Superior temporal gyrus (tissue), 1 donor: ENCODE results near the gene SLC27A6.
"Not testable (repeated sequence)": the region's sequence is repeated elsewhere in the genome, so short reads cannot be mapped to it uniquely, and the experiment has no call there.

Source experiments
- DNase-seq: peaks from one replicate; pipeline ENCODE4 v3.0.0-alpha.2; 2016; ENCODE audit errors: extremely low spot score

SLC27A6 gene, protein sequence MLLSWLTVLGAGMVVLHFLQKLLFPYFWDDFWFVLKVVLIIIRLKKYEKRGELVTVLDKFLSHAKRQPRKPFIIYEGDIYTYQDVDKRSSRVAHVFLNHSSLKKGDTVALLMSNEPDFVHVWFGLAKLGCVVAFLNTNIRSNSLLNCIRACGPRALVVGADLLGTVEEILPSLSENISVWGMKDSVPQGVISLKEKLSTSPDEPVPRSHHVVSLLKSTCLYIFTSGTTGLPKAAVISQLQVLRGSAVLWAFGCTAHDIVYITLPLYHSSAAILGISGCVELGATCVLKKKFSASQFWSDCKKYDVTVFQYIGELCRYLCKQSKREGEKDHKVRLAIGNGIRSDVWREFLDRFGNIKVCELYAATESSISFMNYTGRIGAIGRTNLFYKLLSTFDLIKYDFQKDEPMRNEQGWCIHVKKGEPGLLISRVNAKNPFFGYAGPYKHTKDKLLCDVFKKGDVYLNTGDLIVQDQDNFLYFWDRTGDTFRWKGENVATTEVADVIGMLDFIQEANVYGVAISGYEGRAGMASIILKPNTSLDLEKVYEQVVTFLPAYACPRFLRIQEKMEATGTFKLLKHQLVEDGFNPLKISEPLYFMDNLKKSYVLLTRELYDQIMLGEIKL

DNA sequence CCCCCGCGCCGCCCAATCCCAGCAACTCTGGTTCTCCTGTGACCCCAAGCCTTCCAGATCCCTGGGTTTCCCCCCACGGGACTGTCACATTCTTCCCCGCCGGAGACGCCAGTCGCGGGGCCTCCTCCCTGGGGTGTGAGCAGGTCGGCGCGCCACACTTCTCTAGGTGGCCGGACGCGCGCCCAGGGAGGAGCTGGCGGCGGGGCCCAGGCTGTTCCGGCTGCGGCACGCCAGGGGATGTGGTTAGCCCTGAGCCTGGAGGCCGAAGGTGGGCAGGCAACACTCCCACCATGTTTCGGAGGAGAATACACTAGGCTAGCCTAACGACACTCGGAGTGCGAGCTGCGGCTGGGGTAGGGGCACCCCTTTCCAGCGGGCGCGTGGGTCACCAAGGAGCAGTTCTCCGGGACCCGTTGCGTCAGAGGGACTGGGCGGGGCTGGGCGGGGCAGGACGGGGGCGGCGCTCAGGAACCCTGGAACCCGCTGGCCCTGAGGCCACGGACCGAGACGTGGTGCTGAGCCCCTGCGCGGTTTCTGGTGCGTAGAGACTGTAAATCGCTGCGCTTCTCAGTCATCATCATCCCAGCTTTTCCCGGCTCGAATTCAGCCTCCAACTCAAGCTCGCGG lies at the start of gene SLC27A6:
Gene SLC27A6 (plus strand): TSS at position 478 of the 627 bp plus-strand sequence. CDS start 650 bp downstream, outside the sequence.
- DNase-seq = no peak

DNA sequence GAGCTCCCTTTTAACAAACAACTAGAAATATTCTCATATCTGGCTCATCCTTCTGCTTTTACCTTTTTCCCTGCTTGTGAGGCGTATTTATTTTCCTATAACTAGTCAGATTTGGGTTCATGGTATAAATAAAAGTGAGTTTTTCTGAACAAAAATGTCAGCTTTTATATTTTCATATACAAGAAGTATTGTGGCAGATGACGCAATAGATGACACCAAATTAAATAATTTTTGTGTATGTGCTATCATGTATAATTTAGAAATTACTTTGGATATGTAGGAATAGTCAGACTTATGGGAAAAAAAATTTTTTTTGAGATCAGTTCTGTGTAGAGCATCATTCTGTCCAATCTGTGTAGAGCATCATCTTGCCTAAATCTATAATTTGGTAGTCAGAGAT lies 45.7 kb upstream of the SLC27A6 start:
- DNase-seq = no peak

DNA sequence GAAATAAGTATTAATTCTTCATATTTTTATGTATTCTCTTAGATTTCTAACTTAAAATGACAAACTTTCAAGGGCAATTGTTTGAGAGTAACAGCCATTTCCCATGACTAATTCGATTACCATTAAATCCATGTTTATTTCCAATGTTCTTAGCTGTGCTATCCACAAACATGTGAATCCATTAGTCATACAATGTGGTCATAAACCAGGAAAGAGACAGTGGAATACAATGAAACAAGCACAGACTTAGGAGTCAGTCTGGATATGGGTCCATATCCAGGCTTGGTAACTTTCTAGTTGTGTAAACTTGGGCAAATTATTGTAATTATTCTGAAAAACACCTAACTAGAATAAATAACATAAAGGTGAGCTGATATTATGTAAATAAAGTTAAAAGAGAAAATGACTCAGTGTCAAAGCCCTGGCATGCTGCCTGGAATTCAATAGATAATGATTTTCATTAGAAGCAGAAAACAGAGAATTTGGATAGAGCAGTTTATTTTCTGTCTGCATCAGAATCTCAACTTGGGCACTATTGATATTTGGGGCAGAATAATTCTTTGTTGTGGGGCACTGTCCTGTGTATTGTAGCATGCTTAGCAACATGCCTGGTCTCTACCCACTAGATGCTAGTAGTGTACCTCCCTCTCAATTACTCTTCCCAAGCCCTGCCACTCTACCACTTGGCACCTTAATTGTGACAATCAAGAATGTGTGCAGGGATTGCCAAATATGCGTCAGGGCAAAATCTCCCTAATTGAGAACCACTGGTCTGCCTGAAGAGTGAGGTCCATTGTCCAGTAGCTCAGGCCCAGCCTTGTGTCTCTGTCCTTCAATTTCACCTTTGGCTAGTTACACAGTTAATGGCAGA lies 44.7 kb upstream of the SLC27A6 start:
- DNase-seq = no peak

DNA sequence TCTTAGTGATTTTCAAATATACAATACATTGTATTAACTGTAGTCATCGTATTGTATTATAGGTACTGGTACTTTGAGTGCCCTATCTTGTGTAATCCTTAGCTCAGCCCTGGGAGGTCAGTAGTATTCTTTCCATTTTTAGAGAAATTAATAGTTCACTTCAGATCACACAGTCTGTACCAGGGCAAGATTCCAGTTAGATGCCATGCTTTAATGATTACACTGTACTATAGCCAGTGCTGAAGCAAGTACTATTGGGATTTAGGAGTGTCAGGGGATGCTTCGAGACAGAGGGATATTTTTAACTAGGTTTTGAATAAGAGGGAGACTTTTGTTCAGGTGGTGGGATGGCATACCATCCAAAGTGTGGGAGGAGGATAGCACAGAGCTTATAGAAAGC lies 41.0 kb upstream of the SLC27A6 start:
- no peak for DNase-seq

DNA sequence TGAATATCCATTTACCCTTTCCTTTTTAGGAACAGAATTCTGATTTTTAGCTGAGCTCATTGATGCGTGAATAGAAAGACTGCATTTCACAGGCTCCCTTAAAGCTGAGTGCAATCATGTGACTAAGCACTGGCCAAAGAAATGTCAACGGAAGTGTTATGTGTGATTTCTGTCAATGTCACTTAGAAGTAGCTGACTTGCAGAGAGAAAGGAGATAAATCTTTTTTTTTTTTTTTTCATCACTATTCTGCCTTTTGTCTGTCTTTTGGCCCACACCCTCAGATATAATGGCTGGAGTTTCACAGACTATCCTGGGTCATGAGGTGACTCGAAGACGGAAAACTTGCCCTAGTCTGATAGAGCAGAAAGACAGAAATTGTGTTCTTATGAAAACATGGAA lies 39.3 kb upstream of the SLC27A6 start:
- no peak for DNase-seq

DNA sequence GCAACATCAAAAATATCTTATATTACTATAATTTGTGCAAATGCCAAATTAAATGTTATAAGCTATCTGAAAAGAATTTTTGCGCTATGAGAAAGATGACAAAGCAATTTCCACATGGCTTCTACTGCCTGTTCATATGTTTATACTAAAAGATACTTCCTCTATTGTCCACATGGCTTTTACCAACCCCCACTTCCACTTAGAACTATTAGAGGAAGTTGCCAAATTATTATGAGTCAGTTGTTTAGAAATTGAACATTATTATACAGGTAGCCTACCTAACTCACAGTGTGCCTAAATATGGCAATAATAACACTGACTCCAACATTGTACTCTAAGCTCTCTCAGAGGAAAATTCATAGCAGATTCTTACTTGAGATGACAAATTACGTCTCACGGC lies 37.6 kb upstream of the SLC27A6 start:
- no peak for DNase-seq

DNA sequence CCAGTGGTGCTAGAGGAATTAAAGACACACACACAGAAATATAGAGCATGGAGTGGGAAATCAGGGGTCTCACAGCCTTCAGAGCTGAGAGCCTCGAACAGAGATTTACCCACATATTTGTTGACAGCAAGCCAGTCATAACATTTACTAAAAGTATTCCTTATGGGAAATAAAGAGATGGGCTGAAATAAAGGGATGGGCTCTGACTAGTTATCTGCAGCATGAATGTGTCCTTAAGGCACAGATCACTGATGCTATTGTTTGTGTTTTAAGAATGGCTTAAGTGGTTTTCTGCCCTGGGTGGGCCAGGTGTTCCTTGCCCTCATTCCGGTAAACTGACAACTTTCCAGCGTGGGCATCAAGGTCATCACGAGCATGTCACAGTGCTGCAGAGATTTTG lies 33.1 kb upstream of the SLC27A6 start:
- DNase-seq = not testable (repeated sequence)

DNA sequence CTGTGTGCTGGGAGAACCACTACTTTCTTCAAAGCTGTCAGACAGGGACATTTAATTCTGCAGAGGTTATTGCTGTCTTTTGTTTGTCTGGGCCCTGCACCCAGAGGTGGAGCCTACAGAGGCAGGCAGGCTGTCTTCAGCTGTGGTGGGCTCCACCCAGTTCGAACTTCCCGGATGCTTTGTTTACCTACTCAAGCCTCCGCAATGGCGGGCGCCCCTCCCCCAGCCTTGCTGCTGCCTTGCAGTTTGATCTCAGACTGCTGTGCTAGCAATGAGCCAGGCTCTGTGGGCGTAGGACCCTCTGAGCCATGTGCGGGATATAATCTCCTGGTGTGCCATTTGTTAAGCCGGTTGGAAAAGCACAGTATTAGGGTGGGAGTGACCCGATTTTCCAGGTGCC lies 22.2 kb upstream of the SLC27A6 start:
- not testable (repeated sequence) for DNase-seq

DNA sequence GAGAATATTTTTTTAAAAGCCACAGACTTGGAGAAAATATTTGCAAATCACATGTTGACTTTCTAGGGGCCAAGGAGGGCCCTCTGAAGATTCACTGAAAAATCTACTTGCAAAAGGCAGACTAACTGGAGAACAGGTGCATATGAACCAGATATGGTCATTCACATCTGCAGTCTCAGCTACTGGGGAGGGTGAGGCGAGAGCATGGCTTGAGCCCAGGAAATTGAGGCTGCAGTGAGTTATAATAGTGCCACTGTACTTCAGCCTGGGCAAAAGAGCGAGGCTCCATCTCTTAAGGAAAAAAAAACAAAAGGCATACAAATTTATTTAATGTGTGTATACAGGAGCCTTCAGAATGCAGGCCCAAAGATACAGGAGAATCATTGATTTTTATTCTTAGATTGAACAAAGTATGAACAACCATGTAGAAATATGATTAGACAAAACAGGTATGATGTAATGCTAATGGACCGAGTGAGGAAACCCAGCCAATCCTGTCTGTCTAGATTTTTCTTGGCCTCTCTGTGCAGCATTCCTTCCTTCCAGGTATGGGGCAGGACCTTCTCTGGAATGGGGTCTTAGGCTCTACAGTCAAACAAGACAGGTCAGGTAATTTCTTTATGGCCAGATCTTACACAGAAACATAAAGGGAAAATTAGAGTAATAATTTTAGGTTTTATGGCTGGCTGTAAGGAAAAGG lies 15.3 kb upstream of the SLC27A6 start:
- DNase-seq = no peak

DNA sequence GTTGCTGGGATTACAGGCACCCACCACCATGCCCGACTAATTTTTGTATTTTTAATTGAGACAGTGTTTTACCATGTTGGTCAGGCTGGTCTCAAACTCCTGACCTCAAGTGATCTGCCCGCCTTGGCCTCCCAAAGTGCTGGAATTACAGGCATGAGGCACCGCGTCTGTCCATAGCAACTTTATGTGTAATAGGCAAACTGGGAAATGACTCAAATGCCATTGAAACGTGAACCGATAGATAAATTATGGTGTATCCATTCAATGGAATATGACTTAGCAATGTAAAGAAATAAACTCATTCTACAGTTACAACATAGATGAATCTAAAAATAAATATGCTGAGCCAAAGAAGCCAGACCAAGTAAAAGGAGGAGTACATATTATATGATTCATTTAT lies 14.0 kb upstream of the SLC27A6 start:
- not testable (repeated sequence) for DNase-seq

DNA sequence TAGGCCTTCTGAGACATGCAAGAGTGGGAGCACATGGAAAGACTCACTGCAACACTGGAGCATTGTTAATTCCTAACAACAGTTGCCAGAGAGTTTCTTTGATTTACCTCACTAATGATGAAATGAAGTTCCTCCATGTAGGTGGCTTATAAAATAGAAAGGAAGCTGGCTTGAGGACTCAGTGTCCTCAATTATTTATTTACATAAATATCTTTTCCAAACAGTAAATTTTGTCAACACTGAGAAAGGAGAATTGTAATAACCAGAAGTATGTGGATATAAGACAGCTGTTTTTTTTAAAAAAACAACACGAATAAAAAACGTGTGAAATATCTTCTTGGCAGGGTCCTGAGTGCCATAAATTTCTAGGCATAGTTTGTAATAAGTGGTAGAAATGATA lies 9.1 kb upstream of the SLC27A6 start:
- DNase-seq = no peak

DNA sequence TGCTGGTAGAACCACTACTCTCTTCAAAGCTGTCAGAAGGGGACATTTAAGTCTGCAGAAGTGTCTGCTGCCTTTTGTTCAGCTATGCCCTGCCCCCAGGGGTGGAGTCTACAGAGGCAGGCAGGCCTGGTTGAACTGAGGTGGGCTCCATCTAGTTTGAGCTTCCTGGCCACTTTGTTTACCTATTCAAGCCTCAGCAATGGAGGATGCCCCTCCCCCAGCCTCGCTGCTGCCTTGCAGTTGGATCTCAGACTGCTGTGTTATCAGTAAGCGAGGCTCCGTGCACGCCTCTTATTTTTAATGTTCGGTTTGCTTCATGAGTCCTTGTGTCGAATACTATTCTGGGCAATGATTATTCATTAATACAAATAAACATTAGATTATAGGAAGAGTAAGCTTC lies 3.1 kb upstream of the SLC27A6 start:
- DNase-seq = no peak

DNA sequence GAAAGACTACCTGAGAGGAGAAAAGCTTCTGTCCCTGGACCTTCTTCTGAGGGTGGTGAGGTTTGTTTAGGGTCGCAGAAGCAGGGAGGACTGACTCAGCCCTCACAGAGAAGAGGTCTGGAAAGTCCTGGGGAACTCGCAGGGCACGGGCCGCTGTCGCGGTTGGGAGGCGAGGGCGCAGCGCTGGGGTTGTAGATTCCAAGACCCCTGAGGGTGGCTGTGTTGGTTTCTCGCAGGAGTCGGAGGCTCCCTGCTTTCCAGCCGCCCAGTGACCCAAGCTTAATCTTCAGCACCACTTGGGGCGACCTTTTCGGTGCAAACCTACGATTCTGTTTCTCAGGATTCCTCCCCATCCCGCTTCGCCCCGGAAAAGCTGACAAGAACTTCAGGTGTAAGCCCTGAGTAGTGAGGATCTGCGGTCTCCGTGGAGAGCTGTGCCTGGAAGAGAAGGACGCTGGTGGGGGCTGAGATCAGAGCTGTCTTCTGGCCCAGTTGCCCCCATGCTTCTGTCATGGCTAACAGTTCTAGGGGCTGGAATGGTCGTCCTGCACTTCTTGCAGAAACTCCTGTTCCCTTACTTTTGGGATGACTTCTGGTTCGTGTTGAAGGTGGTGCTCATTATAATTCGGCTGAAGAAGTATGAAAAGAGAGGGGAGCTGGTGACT lies 482 bp downstream of the SLC27A6 start:
- no peak for DNase-seq

DNA sequence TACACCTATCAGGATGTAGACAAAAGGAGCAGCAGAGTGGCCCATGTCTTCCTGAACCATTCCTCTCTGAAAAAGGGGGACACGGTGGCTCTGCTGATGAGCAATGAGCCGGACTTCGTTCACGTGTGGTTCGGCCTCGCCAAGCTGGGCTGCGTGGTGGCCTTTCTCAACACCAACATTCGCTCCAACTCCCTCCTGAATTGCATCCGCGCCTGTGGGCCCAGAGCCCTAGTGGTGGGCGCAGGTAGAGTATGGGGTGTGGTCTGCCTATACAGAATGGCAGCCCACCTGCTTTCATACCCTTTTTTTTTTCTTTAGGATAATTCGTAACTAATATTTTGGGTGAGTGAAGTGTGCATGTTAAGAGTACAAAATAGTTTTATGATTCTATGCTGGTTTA lies 1.1 kb downstream of the SLC27A6 start:
- DNase-seq = no peak

DNA sequence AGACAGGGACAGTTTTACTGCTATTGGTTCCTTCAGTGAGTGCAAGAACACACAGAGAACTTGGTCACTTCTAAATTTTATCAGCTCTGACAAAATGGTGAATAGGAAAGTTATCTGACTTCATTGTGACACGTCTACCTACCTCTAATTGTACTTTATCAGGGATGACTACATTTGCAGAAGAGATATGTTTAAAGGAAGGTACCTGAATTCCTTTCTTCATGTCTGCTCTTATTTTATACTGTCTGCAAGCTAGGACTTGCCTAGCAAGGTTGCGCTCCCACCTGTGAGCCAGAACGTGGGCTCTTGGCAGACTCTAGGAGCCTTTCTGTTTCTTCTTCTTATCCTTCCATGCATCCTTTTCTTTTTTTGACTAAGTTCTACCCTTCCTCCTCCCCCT lies 1.6 kb downstream of the SLC27A6 start:
- DNase-seq = no peak

DNA sequence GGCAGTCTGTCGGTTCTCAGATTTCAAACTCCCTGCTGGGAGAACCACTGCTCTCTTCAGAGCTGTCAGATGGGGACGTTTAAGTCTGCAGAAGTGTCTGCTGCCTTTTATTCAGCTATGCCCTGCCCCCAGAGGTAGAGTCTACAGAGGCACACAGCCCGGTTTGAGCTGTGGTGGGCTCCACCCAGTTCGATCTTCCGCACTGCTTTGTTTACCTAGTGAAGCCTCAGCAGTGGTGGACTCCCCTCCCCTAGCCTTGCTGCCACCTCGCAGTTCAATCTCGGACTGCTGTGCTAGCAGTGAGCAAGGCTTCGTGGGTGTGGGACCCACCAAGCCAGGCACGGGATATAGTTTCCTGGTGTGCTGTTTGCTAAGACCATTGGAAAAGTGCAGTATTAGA lies 8.0 kb downstream of the SLC27A6 start:
- DNase-seq = no peak

DNA sequence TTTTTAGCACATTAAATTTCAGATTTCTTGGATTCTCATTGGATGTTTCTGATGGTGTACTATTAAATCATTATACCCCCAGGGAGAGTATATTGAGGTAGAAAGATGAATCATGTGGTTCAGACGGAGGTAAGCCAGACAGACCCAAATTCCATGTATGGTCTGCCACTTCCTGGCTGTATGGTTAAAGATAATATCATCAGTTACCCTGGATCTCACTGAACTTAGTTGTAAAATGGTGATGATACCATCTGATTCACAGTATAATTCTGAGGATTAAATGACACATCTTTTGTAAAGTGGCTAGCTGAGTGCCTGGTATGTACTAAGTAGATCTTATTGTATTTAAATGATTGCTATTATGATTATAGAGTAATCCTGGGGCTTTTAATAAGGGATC lies 9.3 kb downstream of the SLC27A6 start:
- no peak for DNase-seq

DNA sequence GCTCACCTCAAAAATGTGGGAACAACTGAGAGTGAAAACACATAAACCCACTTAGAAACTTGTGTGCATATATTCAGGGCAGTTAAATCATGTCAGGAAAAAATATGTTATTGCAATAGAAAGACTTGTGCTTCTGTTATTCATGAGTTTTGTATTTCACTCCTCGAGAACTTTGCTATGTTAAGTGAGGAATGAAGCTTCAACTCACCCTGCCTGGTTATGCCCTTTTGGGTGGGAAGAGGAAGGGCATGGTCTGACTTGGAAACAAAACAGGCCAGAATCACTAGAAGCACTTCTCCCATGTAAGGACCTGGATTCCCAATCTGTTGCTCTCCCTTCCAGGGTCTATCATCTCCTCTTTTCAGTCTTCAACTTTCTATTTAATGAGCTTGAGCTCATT lies 14.5 kb downstream of the SLC27A6 start:
- no peak for DNase-seq

DNA sequence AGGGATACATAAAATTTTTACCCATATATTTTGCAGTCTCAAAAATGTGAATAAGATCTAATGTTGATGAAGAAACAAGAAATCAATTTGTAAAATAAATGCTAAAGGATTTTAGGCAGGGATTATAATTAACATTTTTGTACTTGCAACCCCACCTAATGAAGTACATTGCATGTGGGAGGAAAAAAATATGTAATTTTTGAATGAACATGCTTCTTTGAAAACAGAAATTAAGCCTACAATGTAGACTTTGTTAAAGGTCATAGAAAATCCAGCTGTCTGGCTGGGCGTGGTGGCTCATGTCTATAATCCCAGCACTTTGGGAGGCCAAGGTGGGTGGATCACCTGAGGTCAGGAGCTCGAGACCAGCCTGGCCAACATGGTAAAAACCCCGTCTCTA lies 15.6 kb downstream of the SLC27A6 start:
- no peak for DNase-seq

DNA sequence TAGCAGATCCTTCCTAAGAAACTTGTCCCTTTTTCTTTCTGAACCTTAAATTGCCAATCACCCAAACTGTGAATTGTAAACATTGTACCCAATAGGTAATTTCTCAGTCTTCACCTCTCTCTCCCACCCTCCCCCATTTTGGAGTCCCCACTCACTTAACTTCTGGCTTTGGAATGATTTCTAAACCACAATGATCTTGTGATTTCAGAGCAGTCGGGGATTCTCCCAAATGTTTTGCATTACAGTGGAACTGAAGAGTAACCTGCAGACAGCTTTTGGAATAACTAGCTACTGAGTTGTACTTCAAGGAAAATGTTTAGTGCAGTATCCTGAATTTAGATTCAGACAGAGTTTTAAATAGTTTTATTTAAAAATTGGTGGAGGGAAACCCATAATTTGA lies 19.2 kb downstream of the SLC27A6 start:
- no peak for DNase-seq

DNA sequence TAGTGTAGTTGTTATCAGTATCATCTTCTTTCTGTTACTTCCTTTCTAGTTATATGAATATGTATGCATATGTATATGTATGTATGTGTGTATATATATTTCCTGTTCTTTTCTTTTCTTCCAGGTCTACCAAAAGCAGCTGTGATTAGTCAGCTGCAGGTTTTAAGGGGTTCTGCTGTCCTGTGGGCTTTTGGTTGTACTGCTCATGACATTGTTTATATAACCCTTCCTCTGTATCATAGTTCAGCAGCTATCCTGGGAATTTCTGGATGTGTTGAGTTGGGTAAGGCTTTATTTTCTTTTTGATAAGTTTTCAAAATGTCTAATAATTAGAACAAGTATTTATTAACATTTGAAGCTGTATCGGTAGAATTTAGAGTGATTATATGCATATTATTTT lies 23.2 kb downstream of the SLC27A6 start:
- DNase-seq = no peak
